Embryonic facial prominence (tissue), 1 donor: ENCODE results near the gene SLC9A7.
"Not testable (repeated sequence)": the region's sequence is repeated elsewhere in the genome, so short reads cannot be mapped to it uniquely, and the experiment has no call there.

ENCODE experiments used
- DNase-seq: peaks from one replicate; pipeline ENCODE4 v3.0.0-alpha.2; 2016; ENCODE audit errors: extremely low spot score

The SLC9A7 gene

DNA sequence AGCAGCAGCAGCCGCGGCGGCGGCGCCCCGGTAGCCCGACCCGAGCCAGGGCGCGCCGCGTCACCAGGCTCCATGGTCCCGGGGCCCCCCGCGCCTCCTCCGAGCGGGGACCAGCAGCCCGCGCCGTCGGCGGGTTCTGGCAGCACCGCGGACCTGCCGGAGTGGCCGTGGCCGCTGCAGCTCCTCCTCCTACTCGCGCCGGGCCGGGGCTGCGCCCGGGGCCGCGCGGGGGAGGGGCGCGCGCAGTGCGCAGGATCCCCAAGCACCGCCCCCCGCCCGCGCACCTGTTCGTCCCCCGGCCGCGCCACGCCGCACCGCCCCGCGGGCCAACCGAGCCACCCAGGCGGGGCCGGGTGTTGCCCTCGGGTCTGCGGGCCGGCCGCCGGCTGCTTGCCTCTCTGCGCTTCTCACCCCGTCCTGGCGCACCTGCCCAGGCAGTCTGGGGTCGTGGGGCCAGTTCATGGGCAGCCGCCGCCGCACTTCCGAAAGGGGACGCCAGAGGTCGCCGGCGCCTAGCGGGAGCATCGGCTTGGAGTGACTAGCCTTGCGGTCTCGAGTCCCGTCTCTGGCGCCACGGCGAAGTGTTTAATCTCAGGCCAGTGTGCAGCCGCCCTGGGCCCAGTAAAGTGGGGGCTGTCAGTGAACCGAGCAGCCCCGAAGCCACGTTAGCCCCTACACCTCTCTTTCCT is at the start of gene SLC9A7:
SLC9A7 (minus strand) TSS at position 163 of the 689 bp plus-strand sequence; CDS start at position 74, 89 bp downstream.
- no peak for DNase-seq

DNA sequence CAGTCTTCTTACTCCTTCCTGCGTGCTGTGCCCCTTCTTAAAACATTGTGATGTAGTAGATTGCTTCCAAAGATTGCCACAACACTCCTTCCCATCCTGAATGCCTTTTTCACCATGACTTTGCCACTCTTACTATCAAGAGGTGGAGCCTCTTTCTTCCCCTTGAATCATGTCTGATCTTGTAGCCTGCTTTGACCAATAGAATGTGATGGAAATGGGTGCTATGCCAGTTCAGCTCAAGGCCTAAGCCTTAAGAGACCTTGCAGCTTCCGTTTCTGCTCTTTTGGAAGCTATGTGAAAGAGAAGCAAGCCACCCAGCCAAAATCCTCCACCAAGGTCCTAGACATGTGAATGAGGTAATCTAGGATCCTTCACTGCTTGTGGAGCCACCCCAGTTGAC is 46.4 kb upstream of the SLC9A7 start:
- no peak for DNase-seq

- DNase-seq = no peak
Measured at GRCh38 chrX:46803140-46803539, 44.2 kb upstream of the SLC9A7 start.

- peak; percentile 7 for DNase-seq
Measured at GRCh38 chrX:46796574-46797191, 37.8 kb upstream of the SLC9A7 start.

GRCh38 chrX:46793386-46794143 is 34.6 kb upstream of the SLC9A7 start:
- no peak for DNase-seq

DNA sequence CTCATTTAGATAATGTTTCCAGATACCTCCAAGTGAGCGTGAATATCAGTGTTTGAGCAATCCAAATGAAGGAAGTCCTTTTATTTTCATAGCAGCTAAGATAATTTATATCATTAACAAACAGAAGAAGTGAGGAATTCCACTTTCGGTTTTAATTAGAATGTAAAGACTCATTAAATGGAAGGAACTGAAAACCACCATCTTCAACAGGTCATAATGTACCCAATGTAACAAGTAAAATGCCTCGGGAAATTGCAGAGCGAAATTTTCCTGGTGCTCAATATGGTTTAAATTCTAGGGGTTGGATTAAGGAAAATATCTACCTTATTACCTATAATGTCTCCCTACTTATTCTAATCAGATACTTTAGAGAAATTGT is 33.9 kb upstream of the SLC9A7 start:
- DNase-seq = no peak

DNA sequence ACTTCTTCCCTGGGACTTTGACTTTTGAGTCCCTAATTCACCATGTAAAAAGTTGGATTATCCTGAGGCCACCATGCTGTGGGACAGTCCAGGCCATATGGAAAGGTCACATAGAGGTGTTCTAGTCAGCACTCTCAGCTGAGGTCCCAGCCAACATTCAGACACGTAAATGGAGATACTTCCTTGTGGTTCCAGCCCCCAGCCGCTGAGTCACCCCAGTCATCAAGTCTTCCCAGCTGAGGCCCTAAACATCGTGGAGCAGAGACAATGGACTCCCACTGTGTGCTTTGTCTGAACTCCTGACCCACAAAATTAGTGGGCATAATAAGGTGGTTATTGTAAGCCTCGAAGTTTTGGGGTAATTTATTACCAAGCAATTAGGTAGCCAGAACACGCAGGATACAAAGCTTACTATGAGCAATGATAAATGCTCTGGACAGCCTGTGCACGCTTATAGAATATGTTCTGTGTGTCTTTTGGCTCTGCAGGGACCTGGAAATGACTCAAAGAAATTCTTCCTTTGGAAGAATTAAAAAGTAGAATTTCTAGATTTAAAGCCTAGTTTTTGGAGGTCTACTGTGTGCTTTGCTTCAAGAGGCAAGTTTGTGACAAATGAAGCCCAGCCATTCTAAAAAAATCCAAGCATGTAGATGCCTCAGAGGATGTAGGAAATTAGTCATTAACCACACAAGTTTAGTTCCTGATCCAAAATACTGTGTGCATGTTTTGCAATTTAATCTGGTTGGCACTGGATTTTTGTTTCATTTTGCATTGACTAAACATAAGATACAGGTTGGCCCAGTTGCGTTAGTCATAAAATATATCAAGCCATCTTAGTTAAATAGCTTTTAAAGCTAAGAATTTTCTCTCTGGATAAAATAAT is 33.2 kb upstream of the SLC9A7 start:
- DNase-seq = no peak

DNA sequence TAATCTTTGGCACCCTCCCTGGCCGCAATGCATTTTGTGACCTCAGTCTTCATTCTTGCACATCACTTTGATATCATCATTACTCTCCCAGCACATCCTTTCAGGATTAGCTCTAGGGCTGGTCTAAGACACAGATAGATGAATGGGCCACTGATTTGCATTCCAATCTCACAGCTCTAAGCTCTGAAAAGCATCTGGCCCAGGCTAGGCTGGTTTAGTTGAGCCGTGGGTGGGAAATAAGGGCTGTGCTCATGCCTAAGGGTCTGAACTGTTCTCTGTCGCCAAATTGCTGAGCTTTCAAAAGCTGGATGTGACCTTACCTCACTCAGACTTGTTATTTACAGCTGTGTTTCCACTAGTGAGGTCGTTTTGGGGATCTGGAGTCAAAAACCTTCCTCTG is 30.0 kb upstream of the SLC9A7 start:
- no peak for DNase-seq

DNA sequence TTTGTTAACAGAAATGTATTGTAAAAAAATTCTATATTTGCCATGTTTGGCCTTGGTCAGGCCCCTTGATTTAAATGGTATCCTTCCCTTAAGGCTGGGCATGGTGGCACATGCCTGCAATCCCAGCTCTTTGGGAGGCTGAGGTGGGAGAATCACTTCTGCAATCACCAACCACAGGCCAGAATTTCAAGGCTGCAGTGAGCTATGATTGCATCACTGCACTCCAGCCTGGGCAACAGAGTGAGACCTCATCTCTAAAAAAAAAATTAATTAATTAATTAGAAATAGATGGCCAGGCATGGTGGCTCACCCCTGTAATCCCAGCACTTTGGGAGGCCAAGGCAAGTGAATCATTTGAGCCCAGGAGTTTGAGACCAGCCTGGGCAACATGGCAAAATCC is 25.5 kb upstream of the SLC9A7 start:
- not testable (repeated sequence) for DNase-seq

- no peak for DNase-seq
Measured at GRCh38 chrX:46782034-46782433, 23.1 kb upstream of the SLC9A7 start.

- DNase-seq = no peak
Measured at GRCh38 chrX:46777971-46778810, 19.3 kb upstream of the SLC9A7 start.

- no peak for DNase-seq
Measured at GRCh38 chrX:46770817-46771163, 11.9 kb upstream of the SLC9A7 start.

DNA sequence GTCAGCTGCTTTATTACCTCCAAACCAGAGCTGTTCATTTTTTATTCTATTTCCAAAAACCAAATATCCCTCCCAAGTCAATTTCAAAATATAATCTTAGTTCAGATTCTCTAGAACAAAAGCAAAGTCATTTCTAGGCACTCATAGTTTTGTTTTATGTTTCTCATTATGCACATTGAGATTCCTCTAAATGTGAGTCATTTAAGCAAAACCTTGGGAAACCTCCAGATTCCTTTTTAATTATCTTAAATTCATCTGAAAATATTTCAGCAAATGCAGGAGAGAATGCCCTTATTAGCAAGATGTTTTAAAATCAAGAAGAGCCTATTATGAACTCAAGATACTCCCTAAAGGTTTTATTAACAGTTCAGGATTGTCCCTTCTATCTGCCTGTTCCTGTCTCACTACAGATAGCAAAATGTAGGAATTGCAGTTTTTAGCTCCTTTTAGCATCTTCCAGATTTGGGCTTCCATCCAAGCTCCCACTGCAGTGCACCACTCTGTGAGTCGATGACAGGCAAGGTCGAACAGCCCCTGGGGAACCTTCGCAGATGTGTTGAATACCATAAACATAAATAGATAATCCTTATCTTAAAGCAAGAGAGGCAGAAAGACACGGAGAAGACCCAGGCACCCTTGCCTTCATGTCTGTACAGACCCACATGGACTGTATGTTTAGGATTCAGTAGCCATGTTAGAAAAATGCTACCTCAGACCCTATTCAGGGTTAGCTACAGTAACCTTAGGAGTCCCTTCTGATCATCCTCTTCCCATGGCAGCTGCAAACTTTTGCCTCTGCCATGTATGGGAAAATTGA is 11.3 kb upstream of the SLC9A7 start:
- no peak for DNase-seq

DNA sequence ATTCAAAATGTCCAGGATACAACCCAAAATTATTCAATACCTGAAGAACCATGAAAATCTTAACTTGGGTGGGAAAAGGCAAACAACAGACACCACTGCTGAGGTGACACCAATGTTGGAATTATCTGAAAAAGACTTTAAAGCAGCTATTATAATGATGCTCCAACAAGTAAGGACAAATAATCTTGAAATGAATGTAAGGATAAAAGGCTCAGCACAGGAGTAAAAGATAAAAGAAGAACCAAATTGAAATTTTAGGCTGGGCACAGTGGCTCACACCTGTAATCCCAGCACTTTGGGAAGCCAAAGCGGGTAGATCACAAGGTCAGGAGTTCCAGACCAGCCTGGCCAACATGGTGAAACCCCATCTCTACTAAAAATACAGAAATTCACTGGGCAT is 4.0 kb upstream of the SLC9A7 start:
- DNase-seq = no peak

- no peak for DNase-seq
Measured at GRCh38 chrX:46759645-46759974, 692 bp upstream of the SLC9A7 start.

DNA sequence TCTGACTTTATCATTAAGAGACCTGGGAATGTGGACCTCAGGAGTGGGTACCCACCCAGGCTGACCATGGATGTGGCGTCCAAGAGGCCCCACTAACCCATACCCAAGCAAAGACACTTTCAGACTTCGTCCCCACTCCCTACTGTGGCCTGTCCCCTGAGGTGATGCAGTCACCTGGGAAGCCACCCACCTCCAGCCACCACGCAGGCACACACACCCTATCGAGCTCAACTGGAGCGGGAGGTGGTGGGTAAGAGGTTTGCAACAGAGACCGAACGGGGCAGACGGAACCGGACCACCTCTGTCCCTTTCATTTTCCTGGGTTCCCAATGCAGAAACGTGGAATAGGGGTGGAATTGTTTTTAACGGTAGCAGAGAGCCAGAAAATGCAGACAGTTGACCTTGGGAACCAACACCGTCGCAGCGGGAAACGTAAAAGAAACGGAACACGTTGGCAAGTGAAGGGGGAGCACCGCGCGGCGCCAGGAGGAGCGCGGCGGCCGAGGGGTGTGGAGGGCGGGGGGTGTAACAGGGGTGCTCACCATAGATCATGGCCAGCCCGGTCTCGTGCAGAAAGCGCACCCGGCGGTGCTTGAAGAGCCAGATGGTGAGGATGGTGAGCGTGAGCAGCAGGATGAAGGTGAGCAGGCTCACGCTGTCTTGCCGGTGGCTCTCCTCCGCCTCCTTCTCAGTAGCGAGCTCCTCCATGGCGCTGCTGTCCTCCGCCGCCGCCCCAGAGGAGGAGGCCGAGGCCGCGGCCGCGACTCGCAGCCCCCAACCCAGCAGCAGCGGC is 559 bp downstream of the SLC9A7 start:
- DNase-seq = no peak

GRCh38 chrX:46757593-46757992 is 1.3 kb downstream of the SLC9A7 start:
- no peak for DNase-seq

DNA sequence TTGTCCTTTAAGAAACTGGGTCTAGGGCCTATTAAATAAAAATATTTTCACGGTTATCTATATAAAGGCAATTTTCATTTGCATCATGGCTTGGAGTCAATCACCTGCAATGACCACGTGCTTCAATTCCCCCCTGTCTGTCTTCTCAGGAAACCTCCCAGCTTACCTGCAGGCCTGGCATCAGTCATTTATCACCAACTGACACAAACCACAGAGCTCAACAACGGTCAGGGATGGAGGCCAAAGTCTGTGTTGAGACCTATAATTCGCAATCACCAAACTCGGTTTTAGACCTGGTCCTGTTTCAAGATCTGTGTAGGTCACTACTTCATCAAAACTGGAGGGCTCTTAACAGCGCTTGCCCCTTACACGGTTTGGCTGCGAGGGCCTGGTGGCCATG is 1.9 kb downstream of the SLC9A7 start:
- no peak for DNase-seq

DNA sequence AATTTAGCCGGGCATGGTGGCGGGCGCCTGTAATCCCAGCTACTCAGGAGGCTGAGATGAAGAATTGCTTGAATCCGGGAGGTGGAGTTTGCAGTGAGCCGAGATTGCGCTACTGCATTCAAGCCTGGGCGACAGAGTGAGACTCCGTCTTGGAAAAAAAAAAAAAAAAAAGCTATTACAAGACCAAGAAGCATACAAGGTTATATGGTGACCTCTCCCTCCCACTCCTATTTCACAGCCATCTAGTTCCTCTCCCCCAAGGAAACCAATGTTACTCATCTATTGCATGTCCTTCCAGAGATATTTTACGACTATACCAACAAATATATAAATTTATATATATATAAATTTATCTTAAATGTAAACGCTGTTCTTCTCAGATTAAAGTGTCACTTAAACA is 3.2 kb downstream of the SLC9A7 start:
- no peak for DNase-seq
